ENCODE data around the gene OR2J2. TPM values are rescaled to one million over a fixed set of nuclear protein-coding genes. Genes with fewer than 3 reads are reported as not detected.
"Not testable (repeated sequence)": the region's sequence is repeated elsewhere in the genome, so short reads cannot be mapped to it uniquely, and the experiment has no call there.

The OR2J2 gene
- total RNA-seq, 1 donor from 2014 or later: not detected

- no peaks in the 10 kb centered on the region for H3K36me3 Mint-ChIP-seq
- H3K27ac Mint-ChIP-seq: no peak overlapping the region
- no peaks in the 10 kb centered on the region for H3K4me1 Mint-ChIP-seq
- no peak for DNase-seq (ENCODE audit: low spot score in 2 of 2, unreplicated experiment in 2 of 2)
- no peak overlapping the region for H3K4me3 Mint-ChIP-seq
- peaks cover 25% of the 10 kb centered on the region for H3K27me3 Mint-ChIP-seq (ENCODE audit: low read depth)
- TF ChIP-seq, protein P1, sequence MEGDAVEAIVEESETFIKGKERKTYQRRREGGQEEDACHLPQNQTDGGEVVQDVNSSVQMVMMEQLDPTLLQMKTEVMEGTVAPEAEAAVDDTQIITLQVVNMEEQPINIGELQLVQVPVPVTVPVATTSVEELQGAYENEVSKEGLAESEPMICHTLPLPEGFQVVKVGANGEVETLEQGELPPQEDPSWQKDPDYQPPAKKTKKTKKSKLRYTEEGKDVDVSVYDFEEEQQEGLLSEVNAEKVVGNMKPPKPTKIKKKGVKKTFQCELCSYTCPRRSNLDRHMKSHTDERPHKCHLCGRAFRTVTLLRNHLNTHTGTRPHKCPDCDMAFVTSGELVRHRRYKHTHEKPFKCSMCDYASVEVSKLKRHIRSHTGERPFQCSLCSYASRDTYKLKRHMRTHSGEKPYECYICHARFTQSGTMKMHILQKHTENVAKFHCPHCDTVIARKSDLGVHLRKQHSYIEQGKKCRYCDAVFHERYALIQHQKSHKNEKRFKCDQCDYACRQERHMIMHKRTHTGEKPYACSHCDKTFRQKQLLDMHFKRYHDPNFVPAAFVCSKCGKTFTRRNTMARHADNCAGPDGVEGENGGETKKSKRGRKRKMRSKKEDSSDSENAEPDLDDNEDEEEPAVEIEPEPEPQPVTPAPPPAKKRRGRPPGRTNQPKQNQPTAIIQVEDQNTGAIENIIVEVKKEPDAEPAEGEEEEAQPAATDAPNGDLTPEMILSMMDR (IDR thresholded peaks at IDR 0.05; ENCODE audit: unreplicated experiment): no peak
- H3K9me3 Mint-ChIP-seq: no peaks in the 10 kb centered on the region
Observed at GRCh38 chr6:29216528-29216927, 45.8 kb downstream of the OR2J2 start.

DNA sequence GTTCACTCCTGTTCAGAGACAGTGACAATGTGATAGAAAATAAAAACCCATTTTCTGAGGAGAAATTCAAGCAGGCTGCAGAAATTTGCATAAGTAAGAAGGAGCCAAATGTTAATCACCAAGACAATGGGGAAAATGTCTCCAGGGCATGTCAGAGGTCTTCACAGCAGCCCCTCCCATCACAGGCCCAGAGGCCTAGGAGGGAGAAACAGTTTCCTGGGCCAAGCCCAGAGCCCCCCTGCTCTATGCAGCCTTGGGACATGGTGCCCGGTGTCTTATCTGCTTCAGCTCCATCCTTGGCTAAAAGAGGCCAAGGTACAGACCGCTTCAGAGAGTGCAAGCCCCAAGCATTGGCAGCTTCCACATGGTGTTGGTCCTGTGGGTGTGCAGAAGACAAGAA lies 46.5 kb downstream of the OR2J2 start:
- not testable (repeated sequence) for H3K36me3 Mint-ChIP-seq; H3K27ac Mint-ChIP-seq; H3K4me1 Mint-ChIP-seq; H3K9me3 Mint-ChIP-seq; H3K4me3 Mint-ChIP-seq; DNase-seq (ENCODE audit: low spot score in 2 of 2, unreplicated experiment in 2 of 2)
- peaks cover 22% of the 10 kb centered on the region for H3K27me3 Mint-ChIP-seq (ENCODE audit: low read depth)

DNA sequence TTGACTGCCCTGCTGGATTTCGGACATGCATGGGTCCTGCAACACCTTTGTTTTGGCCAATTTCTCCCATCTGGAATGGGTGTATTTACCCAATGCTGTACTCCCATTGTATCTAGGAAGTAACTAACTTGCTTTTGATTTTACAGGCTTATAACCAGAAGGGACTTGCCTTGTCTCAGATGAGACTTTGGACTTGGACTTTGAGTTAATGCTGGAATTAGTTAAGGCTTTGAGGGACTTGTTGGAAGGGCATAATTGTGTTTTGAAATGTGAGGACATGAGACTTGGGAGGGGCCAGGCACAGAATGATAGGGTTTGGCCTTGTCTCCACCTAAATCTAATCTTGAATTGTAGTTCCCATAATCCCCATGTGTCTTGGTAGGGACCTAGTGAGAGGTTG lies 47.3 kb downstream of the OR2J2 start:
- H3K4me3 Mint-ChIP-seq; H3K36me3 Mint-ChIP-seq; H3K4me1 Mint-ChIP-seq; DNase-seq (ENCODE audit: low spot score in 2 of 2, unreplicated experiment in 2 of 2); H3K9me3 Mint-ChIP-seq; H3K27ac Mint-ChIP-seq: not testable (repeated sequence)
- H3K27me3 Mint-ChIP-seq (ENCODE audit: low read depth): peaks cover 28% of the 10 kb centered on the region

Other genes with a start within 250 kb of the OR2J2 start
- gene TRIM27, start 246.9 kb upstream of the OR2J2 start, total RNA-seq: 75.7 to 77.0 TPM (median 76.1 TPM) in 3 replicates
- gene ZNF311, start 165.6 kb upstream of the OR2J2 start, total RNA-seq: 2.1 to 2.6 TPM (median 2.3 TPM) in 3 replicates
- gene OR2W1, start 125.7 kb upstream of the OR2J2 start, total RNA-seq: not detected in 3 replicates
- not detected in 3 replicates for gene OR2B3, start 83.6 kb upstream of the OR2J2 start, total RNA-seq
- gene OR2J1, start 71.4 kb upstream of the OR2J2 start, total RNA-seq: not detected in 3 replicates
- 0.07 to 0.16 TPM in 2 of 3 replicates, not detected in the other for gene OR2J3, start 62.8 kb upstream of the OR2J2 start, total RNA-seq
- gene OR14J1, start 130.8 kb downstream of the OR2J2 start, total RNA-seq: not detected in 3 replicates
- not detected in 3 replicates for gene OR5V1, start 198.0 kb downstream of the OR2J2 start, total RNA-seq
- gene OR12D3, start 204.4 kb downstream of the OR2J2 start, total RNA-seq: not detected in 3 replicates
- gene OR12D2, start 224.7 kb downstream of the OR2J2 start, total RNA-seq: not detected in 3 replicates
- gene OR12D1, start 244.0 kb downstream of the OR2J2 start, total RNA-seq: not detected in 3 replicates

Data from mesothelial cell of epicardium (in vitro differentiated cells).